HK-2 (cell line): ENCODE data around the gene RASGEF1C.

Source experiments
- DNase-seq: peaks from one replicate; pipeline ENCODE4 v3.0.0-alpha.2; 2018; ENCODE audit not compliant: unreplicated experiment

The RASGEF1C gene

GRCh38 chr5:180179442-180180420, 29.3 kb downstream of the RASGEF1C start:
- DNase-seq = no peak

GRCh38 chr5:180178531-180179441, 30.2 kb downstream of the RASGEF1C start:
- DNase-seq = no peak

- DNase-seq = no peak
Observed at GRCh38 chr5:180176191-180176590, 32.8 kb downstream of the RASGEF1C start.

- DNase-seq = no peak
Observed at GRCh38 chr5:180175015-180175431, 34.0 kb downstream of the RASGEF1C start.

- DNase-seq = no peak
Observed at GRCh38 chr5:180174587-180174972, 34.4 kb downstream of the RASGEF1C start.

GRCh38 chr5:180173875-180174586, 35.0 kb downstream of the RASGEF1C start:
- DNase-seq = no peak

GRCh38 chr5:180173198-180173544, 35.8 kb downstream of the RASGEF1C start:
- no peak for DNase-seq

GRCh38 chr5:180172447-180173197, 36.4 kb downstream of the RASGEF1C start:
- DNase-seq = no peak

- no peak for DNase-seq
Observed at GRCh38 chr5:180171568-180172094, 37.4 kb downstream of the RASGEF1C start.

- no peak for DNase-seq
Observed at GRCh38 chr5:180170810-180171567, 38.0 kb downstream of the RASGEF1C start.

GRCh38 chr5:180170106-180170809, 38.8 kb downstream of the RASGEF1C start:
- DNase-seq = no peak

GRCh38 chr5:180169248-180170105, 39.5 kb downstream of the RASGEF1C start:
- no peak for DNase-seq

GRCh38 chr5:180168758-180169157, 40.3 kb downstream of the RASGEF1C start:
- DNase-seq = no peak

- DNase-seq = no peak
Observed at GRCh38 chr5:180166176-180166575, 42.8 kb downstream of the RASGEF1C start.

GRCh38 chr5:180162304-180162661, 46.7 kb downstream of the RASGEF1C start:
- DNase-seq = no peak

- no peak for DNase-seq
Observed at GRCh38 chr5:180161420-180162303, 47.3 kb downstream of the RASGEF1C start.

- no peak for DNase-seq
Observed at GRCh38 chr5:180160789-180161188, 48.2 kb downstream of the RASGEF1C start.

- no peak for DNase-seq
Observed at GRCh38 chr5:180160215-180160614, 48.8 kb downstream of the RASGEF1C start.
